ENCODE measurements around the gene INCA1.
A peak's percentile ranks its signal among the peaks of the same experiment; 100 is the strongest.

INCA1 gene

GRCh38 chr17:4948166-4948930, 49.0 kb downstream of the INCA1 start, which contains the start of gene PFN1:
TSS of gene PFN1 (minus strand) at chr17:4948530. CDS start at chr17:4948394, 136 bp downstream.
- DNase-seq (ENCODE audit: low spot score), result peak; percentile 94

GRCh38 chr17:4947411-4948165, 49.7 kb downstream of the INCA1 start:
- DNase-seq (ENCODE audit: low spot score), result peak; percentile 60

- DNase-seq (ENCODE audit: low spot score), result no peak
These were observed 50.3 kb downstream of the INCA1 start for GRCh38 chr17:4947010-4947410.

GRCh38 chr17:4946312-4946976, 50.9 kb downstream of the INCA1 start:
- no peak for DNase-seq (ENCODE audit: low spot score)

- no peak for DNase-seq (ENCODE audit: low spot score)
These were observed 51.4 kb downstream of the INCA1 start for GRCh38 chr17:4945944-4946280.

- DNase-seq (ENCODE audit: low spot score), result peak; percentile 92
These were observed 52.0 kb downstream of the INCA1 start for GRCh38 chr17:4945176-4945943.

- DNase-seq (ENCODE audit: low spot score), result no peak
These were observed 52.7 kb downstream of the INCA1 start for GRCh38 chr17:4944554-4945175.

GRCh38 chr17:4944163-4944553, 53.2 kb downstream of the INCA1 start:
- no peak for DNase-seq (ENCODE audit: low spot score)

- no peak for DNase-seq (ENCODE audit: low spot score)
These were observed 54.4 kb downstream of the INCA1 start for GRCh38 chr17:4942760-4943508.

- DNase-seq (ENCODE audit: low spot score), result no peak
These were observed 56.1 kb downstream of the INCA1 start for GRCh38 chr17:4941319-4941610.

- peak; percentile 77 for DNase-seq (ENCODE audit: low spot score)
These were observed 56.6 kb downstream of the INCA1 start for GRCh38 chr17:4940555-4941318.

GRCh38 chr17:4939796-4940554, 57.3 kb downstream of the INCA1 start, which contains the start of the genes RNF167 and SLC25A11:
TSS of gene RNF167 (plus strand) at chr17:4940268. CDS start at chr17:4940910, 642 bp downstream.
TSS of gene SLC25A11 (minus strand) at chr17:4940046. CDS start at chr17:4939910, 136 bp downstream.
- DNase-seq (ENCODE audit: low spot score), result peak; percentile 98

GRCh38 chr17:4939546-4939795, 57.9 kb downstream of the INCA1 start:
- DNase-seq (ENCODE audit: low spot score), result no peak

- DNase-seq (ENCODE audit: low spot score), result no peak
These were observed 58.4 kb downstream of the INCA1 start for GRCh38 chr17:4938688-4939545.

Data from AG08396 (cell line).